Neural progenitor cell (in vitro differentiated cells): ENCODE data around the gene PFN1.

Experiments
- EZH2 ChIP-seq: fragments of 200-600 bp; sonication (generic); IDR thresholded peaks from 2 replicates; pipeline ENCODE4 v1.6.1; 2017; ENCODE audit warnings: antibody characterized with exemption, mild to moderate bottlenecking, moderate library complexity
- TF ChIP-seq, protein P1 (sequence below): fragments of 200-600 bp; sonication (generic); IDR thresholded peaks from 2 replicates; pipeline ENCODE4 v1.5.1; 2017; ENCODE audit warnings: antibody characterized with exemption, mild to moderate bottlenecking

DNA sequence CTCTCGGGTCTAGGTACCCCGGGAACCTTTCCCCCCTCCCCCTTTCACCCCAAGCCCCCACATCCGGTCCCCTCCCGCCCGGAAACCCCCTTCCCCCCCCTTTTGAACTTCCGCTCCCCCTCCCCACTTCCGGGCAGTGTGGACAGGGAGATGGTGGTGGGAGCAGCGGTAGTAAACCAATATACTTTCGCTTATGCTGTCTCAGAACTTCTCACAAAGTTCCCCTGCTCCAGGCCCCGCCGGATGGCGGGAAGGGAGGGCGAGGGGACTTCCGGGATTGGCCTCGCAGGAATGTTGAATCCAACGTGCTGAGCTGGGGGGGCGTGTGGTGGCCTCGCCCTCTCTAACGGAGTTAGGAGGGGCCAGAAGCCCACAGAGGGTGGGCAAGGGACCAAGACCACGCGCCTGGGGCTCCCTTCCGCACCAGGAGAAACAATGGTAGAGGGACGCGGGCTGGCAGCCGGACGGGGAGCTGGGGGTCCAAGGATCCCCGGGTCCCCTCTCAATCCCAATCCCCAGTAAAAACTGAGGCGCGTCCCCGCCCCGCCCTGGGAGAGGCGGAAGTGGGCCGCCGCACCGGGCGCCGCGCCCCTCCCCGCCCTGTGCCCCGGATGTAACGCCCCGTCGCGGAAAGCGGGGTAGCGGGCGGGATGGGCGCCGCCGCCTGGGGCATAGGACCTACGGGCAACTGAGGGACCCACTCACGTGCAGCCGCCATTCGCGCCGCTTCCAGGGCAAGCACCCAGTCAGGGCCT is 742 bp downstream of the PFN1 start:
- TF ChIP-seq, protein P1, sequence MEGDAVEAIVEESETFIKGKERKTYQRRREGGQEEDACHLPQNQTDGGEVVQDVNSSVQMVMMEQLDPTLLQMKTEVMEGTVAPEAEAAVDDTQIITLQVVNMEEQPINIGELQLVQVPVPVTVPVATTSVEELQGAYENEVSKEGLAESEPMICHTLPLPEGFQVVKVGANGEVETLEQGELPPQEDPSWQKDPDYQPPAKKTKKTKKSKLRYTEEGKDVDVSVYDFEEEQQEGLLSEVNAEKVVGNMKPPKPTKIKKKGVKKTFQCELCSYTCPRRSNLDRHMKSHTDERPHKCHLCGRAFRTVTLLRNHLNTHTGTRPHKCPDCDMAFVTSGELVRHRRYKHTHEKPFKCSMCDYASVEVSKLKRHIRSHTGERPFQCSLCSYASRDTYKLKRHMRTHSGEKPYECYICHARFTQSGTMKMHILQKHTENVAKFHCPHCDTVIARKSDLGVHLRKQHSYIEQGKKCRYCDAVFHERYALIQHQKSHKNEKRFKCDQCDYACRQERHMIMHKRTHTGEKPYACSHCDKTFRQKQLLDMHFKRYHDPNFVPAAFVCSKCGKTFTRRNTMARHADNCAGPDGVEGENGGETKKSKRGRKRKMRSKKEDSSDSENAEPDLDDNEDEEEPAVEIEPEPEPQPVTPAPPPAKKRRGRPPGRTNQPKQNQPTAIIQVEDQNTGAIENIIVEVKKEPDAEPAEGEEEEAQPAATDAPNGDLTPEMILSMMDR, result no peak
- no peak for TF ChIP-seq EZH2
